ENCODE measurements around the gene FGFR3.

Gene FGFR3

DNA sequence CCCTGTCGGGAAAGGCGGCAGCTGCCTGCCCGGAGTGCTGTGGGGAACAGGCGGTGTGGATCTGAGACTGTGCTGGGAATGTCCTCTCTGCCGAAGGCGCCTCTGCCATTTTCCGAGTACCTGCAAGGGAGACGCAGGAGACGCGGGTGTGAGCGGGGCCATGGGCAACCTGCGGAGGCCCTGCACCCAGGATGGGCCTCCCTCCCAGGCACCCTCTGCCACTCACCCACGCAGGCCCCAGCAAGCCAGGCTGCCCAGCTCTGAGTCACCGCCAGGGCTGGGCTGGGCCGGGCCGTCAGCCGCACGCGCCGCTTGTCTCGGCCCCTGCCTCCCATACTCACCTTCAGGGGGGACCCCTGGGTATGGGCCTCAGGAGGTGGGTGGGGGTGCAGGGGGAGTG lies 3.5 kb upstream of the FGFR3 start:
- DNase-seq, result no peak

- no peak for DNase-seq
Observed at GRCh38 chr4:1790005-1790404, 3.1 kb upstream of the FGFR3 start.

GRCh38 chr4:1792158-1792831 lies 798 bp upstream of the FGFR3 start:
- DNase-seq, result no peak

DNA sequence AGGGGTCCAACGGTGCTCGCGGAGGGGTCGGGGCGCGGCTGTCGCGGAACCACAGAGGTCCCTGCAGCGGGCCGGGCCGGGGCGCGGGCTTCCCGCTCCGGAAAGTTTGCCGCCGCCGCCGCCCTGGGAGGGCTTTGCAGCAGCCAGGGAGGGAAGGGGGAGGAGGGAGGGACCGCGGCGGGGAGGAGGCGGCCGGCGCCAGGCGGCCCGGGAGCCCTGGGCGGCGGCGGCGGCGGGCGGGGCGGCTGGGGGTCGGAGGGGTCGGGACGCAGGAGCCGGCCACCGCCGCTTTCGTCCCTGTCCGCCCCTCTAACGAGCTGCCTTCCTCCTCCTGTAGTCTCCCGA lies 375 bp downstream of the FGFR3 start:
- DNase-seq, result no peak

DNA sequence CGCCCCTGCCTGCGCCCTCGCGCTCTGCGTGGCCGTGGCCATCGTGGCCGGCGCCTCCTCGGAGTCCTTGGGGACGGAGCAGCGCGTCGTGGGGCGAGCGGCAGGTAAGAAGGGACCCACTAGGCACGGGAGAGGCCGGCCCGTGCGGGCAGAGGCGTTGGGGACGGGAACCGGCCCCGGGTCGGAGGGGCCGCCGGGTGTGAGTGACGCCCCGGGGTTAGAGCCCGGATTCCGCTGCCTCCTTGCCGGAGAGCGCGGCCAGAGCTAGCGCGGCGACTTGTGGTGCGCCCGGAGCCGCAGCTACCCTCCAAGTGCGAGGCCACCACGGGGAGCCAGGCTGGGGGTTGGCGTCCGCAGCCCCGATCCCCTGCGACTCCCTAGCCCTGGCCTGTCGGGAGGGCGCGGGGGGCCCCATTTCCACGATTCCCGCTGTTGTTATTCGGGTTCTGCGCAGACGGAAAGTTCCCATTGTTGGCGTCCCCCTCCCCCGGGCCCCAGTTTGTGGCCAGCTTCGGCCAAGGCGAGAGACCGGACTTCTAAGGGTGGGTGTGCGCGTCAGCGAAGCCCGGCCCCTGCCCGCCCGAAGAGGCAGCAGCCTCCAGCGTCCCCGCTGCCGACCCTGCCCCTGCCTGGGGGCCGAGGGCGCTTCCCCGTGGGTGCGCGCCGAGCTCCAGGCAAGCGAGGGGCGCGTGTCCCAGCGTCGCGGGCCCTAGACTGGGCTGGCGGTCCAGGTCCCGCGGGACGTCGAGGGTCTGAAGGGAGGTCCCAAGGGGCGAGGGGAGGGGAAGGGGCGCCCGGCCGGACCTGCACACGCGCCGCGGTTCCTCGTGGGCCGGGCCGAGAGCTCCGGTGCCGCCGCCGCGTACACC lies 1.1 kb downstream of the FGFR3 start:
- DNase-seq, result no peak

DNA sequence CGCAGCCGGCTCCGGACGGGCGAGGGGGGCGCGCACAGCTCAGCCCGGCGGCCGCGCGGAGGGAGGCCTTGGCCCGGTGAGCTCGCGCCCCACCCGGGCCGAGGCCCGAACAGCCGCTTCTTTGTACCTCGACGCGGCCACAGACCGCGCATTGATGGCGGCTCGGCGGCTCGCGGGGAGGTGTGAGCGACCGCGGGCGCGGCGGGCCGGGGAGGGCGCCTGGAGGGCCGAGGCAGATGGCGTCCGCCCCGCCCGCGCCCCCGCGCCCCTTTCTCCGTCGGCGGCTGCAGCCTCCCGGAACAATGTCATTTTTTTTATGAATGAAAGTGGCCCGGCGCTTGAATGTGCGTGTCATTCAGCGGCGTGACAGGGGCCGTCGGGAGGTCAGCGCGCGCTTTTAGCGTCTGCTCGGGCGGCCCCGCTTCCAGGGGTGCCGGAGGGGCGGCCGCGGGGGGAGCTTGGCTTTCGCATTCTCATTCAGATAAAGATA lies 1.8 kb downstream of the FGFR3 start:
- no peak for DNase-seq

- DNase-seq, result no peak
Observed at GRCh38 chr4:1795299-1796195, 2.5 kb downstream of the FGFR3 start.

DNA sequence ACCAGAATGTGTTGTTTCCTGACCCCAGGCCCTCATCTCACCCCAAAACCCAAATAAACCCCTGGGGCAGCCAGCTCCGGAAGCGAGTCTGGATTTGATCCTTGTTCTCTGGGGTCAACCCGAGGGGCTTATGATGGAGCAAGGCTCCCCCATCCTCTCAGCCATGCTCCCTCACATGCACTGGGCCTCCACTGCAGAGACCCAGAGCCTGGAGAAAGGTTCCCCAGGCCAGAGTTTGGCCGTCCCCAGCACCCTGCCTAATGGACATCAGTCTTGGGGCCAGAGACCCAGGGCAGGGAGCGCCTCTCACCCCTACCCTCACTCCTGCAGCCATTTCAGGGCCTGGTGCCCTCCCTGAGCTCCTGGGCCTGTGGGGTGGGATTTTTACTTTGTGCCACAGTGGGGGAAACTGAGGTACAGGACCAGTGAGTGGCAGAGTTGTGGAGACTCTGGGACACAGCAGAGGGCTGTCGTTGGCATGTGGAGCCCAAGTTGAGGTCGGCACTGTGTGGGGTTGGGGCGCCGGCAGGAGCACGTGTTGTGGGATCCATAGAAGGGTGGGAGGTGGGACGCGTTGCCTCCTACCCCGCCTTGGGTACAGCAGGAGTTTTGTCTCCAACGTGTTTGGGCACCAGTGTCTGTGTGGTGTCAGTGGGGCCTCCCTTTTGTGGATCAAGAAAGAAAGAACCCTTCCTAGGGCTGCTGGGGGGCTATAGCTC lies 3.6 kb downstream of the FGFR3 start:
- DNase-seq, result no peak

DNA sequence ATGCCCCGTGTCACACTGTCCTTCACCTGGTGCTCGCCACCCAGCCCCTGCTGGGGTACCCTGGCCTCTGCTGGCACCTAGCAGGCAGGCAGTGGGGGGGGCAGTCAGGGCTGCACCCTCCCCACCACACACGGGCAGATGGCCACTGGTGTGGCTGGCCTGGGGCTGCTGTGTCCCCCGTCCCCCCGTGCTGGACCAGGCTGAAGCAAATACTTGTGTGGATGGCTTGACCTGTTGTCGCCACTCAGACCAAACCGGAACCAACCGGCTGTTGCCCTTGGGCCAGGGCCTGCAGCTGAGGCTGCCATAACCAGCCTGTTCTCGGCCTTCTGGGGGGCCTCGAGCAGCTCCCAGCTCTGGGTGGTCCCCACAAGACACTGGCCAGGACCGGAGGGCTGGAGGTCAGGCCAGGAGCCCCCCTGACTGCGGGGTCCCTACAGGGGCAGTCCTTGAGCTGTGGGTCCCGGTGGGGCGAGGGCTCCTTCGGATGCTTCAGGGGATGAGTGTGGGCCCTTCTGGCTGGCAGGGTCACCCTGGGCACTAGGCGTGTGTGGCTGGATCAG lies 4.3 kb downstream of the FGFR3 start:
- no peak for DNase-seq

- no peak for DNase-seq
Observed at GRCh38 chr4:1797861-1798579, 4.9 kb downstream of the FGFR3 start.

GRCh38 chr4:1798580-1799386 lies 5.7 kb downstream of the FGFR3 start:
- no peak for DNase-seq

GRCh38 chr4:1799387-1800375 lies 6.6 kb downstream of the FGFR3 start:
- no peak for DNase-seq

GRCh38 chr4:1800805-1801204 lies 7.7 kb downstream of the FGFR3 start:
- no peak for DNase-seq

GRCh38 chr4:1801286-1801958 lies 8.3 kb downstream of the FGFR3 start:
- no peak for DNase-seq

GRCh38 chr4:1802151-1802715 lies 9.1 kb downstream of the FGFR3 start:
- DNase-seq, result no peak

GRCh38 chr4:1802720-1803522 lies 9.8 kb downstream of the FGFR3 start:
- no peak for DNase-seq
